22Rv1 (cell line): ENCODE results near the gene CAP2.

ENCODE experiments used
- ZFX ChIP-seq: fragments of 450-650 bp; IDR thresholded peaks from 2 replicates; pipeline ENCODE4 v1.6.1; 2017; ENCODE audit warnings: antibody characterized with exemption, borderline replicate concordance
- TF ChIP-seq, protein P1 (sequence below): fragments of 450-650 bp; IDR thresholded peaks from 2 replicates; pipeline ENCODE4 v1.5.1; 2017; ENCODE audit warnings: mild to moderate bottlenecking

DNA sequence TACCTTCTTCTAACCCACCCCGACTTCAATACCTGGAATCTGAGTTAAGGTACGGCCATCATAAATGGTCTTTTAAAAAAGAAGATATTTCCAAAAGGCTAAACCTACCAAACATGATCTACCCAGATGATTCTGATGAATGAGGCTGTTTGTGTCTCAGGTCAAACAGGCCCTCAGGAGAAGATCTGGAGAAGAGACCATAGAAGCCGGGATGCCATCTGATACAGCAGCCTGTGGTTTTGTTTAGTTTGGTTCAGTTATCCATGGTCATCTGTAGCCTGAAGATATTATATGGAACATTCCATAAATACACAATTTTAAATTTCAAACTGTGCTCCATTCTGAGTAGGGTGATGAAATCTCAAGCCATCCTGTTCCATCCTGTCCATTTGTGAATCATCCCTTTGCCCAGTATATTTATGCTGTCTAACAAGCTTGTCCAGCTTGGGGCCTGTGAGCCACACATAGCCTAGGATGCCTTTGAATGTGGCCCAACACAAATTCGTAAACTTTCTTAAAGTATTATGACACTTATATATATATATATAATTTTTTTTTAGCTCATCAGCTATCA is 4.0 kb upstream of the CAP2 start:
- TF ChIP-seq, protein P1, sequence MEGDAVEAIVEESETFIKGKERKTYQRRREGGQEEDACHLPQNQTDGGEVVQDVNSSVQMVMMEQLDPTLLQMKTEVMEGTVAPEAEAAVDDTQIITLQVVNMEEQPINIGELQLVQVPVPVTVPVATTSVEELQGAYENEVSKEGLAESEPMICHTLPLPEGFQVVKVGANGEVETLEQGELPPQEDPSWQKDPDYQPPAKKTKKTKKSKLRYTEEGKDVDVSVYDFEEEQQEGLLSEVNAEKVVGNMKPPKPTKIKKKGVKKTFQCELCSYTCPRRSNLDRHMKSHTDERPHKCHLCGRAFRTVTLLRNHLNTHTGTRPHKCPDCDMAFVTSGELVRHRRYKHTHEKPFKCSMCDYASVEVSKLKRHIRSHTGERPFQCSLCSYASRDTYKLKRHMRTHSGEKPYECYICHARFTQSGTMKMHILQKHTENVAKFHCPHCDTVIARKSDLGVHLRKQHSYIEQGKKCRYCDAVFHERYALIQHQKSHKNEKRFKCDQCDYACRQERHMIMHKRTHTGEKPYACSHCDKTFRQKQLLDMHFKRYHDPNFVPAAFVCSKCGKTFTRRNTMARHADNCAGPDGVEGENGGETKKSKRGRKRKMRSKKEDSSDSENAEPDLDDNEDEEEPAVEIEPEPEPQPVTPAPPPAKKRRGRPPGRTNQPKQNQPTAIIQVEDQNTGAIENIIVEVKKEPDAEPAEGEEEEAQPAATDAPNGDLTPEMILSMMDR, result no peak
- TF ChIP-seq ZFX, result no peak
